PC-3 (cell line): ENCODE data around the gene EFCAB12. TPM values are rescaled to one million over a fixed set of nuclear protein-coding genes. Genes with fewer than 3 reads are reported as not detected.

Source experiments
- ATAC-seq: fragments of 200-7000 bp; cut with Tn5 transposase; 2 replicates; pipeline ENCODE4 v1.9.1; 2020; ENCODE audit warnings: mild to moderate bottlenecking, moderate library complexity
- BruUV-seq: library from RNA; stranded (reverse); fragments of 400-500 nt; replicated peaks from 2 replicates; lab custom pipeline; 2021; lab: Mats Ljungman, UMichigan
- CTCF ChIA-PET: fragments of 300-600 bp; sonication (Branson Sonifier 250); formaldehyde crosslinking; loops from one replicate; lab custom pipeline; 2022; ENCODE audit warnings: antibody characterized with exemption; lab: Charles Lee
- POLR2A ChIA-PET: fragments of 300-600 bp; sonication (Branson Sonifier 250); formaldehyde crosslinking; loops from one replicate; lab custom pipeline; 2022; ENCODE audit warnings: antibody characterized with exemption; ENCODE audit not compliant: unreplicated experiment; lab: Charles Lee
- DNase-seq: peaks from one replicate; pipeline ENCODE4 v3.0.0-alpha.2; 2015
- H2AFZ ChIP-seq: fragments of 300-600 bp; sonication (generic); 2 replicates; pipeline ENCODE4 v1.6.0; 2016; ENCODE audit warnings: antibody characterized with exemption, low read length
- H3F3A ChIP-seq: fragments of 300-600 bp; sonication (generic); one replicate; pipeline ENCODE4 v1.6.0; 2017; ENCODE audit warnings: antibody characterized with exemption, low read length, control low read depth, mild to moderate bottlenecking; ENCODE audit not compliant: unreplicated experiment
- H3K27ac ChIP-seq: fragments of 300-600 bp; sonication (generic); 2 replicates; pipeline ENCODE4 v1.5.1; 2016; ENCODE audit warnings: mild to moderate bottlenecking, low read length
- H3K27me3 ChIP-seq: fragments of 300-600 bp; sonication (generic); 2 replicates; pipeline ENCODE4 v1.6.1; 2016; ENCODE audit warnings: low read length, mixed read lengths
- H3K36me3 ChIP-seq: fragments of 300-600 bp; sonication (generic); 2 replicates; pipeline ENCODE4 v1.6.1; 2016; ENCODE audit warnings: low read depth, mixed run types, low read length, mixed read lengths
- H3K4me1 ChIP-seq: fragments of 300-600 bp; sonication (generic); 2 replicates; pipeline ENCODE4 v1.5.1; 2016; ENCODE audit warnings: low read length; ENCODE audit not compliant: insufficient read depth
- H3K4me2 ChIP-seq: fragments of 300-600 bp; sonication (generic); 2 replicates; pipeline ENCODE4 v1.6.0; 2016; ENCODE audit warnings: low read length
- H3K4me3 ChIP-seq: fragments of 300-600 bp; sonication (generic); 2 replicates; pipeline ENCODE4 v1.5.1; 2016; ENCODE audit warnings: mild to moderate bottlenecking, low read length, mixed read lengths
- H3K79me2 ChIP-seq: fragments of 300-600 bp; sonication (generic); 2 replicates; pipeline ENCODE4 v1.6.1; 2017; ENCODE audit warnings: low read length, mixed read lengths
- H3K9ac ChIP-seq: fragments of 300-600 bp; sonication (generic); 2 replicates; pipeline ENCODE4 v1.6.0; 2016; ENCODE audit warnings: mild to moderate bottlenecking, low read length
- H3K9me2 ChIP-seq: fragments of 300-600 bp; sonication (generic); replicated peaks from 2 replicates; pipeline ENCODE4 v1.6.1; 2016; ENCODE audit warnings: mixed run types, low read length, mixed read lengths
- H3K9me3 ChIP-seq: fragments of 300-600 bp; sonication (generic); 2 replicates; pipeline ENCODE4 v1.6.1; 2016; ENCODE audit warnings: low read length, mixed read lengths
- H4K20me1 ChIP-seq: fragments of 300-600 bp; sonication (generic); 2 replicates; pipeline ENCODE4 v1.6.1; 2016; ENCODE audit warnings: low read length, mixed read lengths
- EZH2 ChIP-seq: fragments of 300-600 bp; sonication (generic); IDR thresholded peaks from one replicate; pipeline ENCODE4 v1.6.1; 2017; ENCODE audit warnings: antibody characterized with exemption, mild to moderate bottlenecking, low read length; ENCODE audit not compliant: unreplicated experiment
- EZH2phosphoT487 ChIP-seq: fragments of 300-600 bp; sonication (generic); IDR thresholded peaks from 2 replicates; pipeline ENCODE4 v1.6.1; 2018; ENCODE audit warnings: mild to moderate bottlenecking, antibody characterized with exemption, low read length, borderline replicate concordance
- intact Hi-C: fragments of 100-400 bp; cut with micrococcal nuclease; formaldehyde crosslinking; loops from 2 replicates; pipeline ENCODE4 v1.9.0; 2023
- total RNA-seq: library from RNA; depleted of rRNA; stranded (reverse); fragments of >200 nt; gene quantifications from 2 replicates; pipeline ENCODE4 v1.2.3, GENCODE V29; 2014
- TF ChIP-seq, protein P1 (sequence below): fragments of 300-600 bp; sonication (generic); conservative IDR thresholded peaks from 2 replicates; pipeline ENCODE4 v1.5.1; 2017; ENCODE audit warnings: antibody characterized with exemption, low read depth, mild to moderate bottlenecking, low read length

The EFCAB12 gene
- total RNA-seq, 1 experiment from 2014 or later: 0.04 TPM

DNA sequence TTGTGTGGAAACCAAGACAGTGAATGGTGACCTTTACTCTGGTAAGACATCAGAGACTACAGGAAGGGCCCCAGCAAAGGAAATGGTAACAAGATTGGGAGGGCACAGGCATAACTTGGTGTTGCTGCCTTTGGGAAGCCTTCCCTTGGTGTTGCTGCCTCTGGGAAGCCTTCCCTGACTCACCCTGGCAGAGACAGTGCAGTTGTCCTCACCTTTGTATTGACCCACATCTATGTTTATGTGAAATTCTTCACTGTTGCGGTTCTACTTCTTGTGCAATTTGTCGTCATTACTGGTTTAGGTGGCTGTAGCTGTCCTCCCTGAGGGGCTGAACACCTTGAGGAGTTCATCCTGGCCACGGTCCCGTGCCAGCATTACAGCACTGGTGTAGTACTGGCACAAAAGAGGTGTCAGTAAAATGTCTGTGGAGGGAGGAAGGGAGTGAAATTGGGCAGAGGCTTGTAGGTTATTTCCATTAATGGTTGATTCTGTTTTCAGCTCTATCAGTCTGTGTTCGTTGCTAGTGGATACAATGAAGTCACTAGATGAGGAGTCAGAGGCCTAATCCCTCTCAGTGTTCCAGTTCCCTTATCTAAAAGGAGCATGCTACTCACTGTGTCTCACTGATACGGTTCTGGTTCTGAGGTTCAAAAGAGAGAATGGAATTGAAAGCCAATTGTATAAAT is 33.2 kb upstream of the EFCAB12 start:
- DNase-seq (peak; percentile 51), ATAC-seq (peak; percentile 40; the same call in 1 of the 2 replicates)
- Histone ChIP-seq H3K27me3 (no peaks in the 10 kb centered on the region), H3K9me3 (no peaks in the 10 kb centered on the region), H3K79me2 (no peaks in the 10 kb centered on the region), H3K4me3 (peak overlapping the region; percentile 25; the same call in 1 of the 2 replicates), H3K36me3 (no peaks in the 10 kb centered on the region), H3K4me2 (peak overlapping the region; percentile 42), H3K9me2 (no peaks in the 10 kb centered on the region), H3K4me1 (peaks cover 19% of the 10 kb centered on the region), H3F3A (no peaks in the 10 kb centered on the region), H3K9ac (peak overlapping the region; percentile 51), H4K20me1 (no peaks in the 10 kb centered on the region), H2AFZ (0 out of 2 replicates have a peak overlapping the region, but pooled peaks have one; percentile 22), H3K27ac (peak overlapping the region; percentile 90)
- CTCF ChIA-PET: no interaction called here
- POLR2A ChIA-PET: no interaction called here
- TF ChIP-seq EZH2: no peak
- TF ChIP-seq, protein P1, sequence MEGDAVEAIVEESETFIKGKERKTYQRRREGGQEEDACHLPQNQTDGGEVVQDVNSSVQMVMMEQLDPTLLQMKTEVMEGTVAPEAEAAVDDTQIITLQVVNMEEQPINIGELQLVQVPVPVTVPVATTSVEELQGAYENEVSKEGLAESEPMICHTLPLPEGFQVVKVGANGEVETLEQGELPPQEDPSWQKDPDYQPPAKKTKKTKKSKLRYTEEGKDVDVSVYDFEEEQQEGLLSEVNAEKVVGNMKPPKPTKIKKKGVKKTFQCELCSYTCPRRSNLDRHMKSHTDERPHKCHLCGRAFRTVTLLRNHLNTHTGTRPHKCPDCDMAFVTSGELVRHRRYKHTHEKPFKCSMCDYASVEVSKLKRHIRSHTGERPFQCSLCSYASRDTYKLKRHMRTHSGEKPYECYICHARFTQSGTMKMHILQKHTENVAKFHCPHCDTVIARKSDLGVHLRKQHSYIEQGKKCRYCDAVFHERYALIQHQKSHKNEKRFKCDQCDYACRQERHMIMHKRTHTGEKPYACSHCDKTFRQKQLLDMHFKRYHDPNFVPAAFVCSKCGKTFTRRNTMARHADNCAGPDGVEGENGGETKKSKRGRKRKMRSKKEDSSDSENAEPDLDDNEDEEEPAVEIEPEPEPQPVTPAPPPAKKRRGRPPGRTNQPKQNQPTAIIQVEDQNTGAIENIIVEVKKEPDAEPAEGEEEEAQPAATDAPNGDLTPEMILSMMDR: no peak
- TF ChIP-seq EZH2phosphoT487: no peak
- no TSS peak for BruUV-seq
- intact Hi-C loops: no loop called here

DNA sequence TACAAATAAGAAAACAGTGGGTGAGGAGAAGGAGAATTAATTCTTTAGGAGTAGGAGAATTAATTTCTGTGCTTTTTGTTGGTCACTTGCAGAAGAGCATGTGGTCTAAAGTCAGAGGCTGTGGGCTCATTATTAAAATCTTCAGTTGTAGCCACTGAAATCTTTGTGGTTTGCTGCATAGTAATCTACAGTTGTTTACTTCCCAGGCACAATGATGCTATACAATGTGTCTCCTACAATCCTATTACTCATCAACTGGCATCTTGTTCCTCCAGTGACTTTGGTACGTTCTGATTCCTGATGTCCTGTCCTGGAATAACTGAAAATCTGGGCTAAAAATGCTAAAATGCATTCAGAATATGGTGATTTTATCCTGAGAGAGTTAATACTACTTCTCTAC is 32.6 kb upstream of the EFCAB12 start:
- no peaks in the 10 kb centered on the region for H3K9me3 ChIP-seq
- POLR2A ChIA-PET: no interaction called here
- H2AFZ ChIP-seq: 0 out of 2 replicates have a peak overlapping the region, but pooled peaks have one; percentile 22
- H3K9ac ChIP-seq: peak overlapping the region; percentile 51
- BruUV-seq: no TSS peak
- CTCF ChIA-PET: no interaction called here
- intact Hi-C loops: no loop called here
- H3K9me2 ChIP-seq: no peaks in the 10 kb centered on the region
- H3K27ac ChIP-seq: peak overlapping the region; percentile 90
- DNase-seq (peak; percentile 70), ATAC-seq (peak; percentile 71)
- no peaks in the 10 kb centered on the region for H3K36me3 ChIP-seq
- no peaks in the 10 kb centered on the region for H3F3A ChIP-seq
- peak overlapping the region; percentile 42 for H3K4me2 ChIP-seq
- TF ChIP-seq EZH2 (no peak), EZH2phosphoT487 (no peak)
- TF ChIP-seq, protein P1: no peak
- peak overlapping the region; percentile 25; the same call in 1 of the 2 replicates for H3K4me3 ChIP-seq
- peaks cover 19% of the 10 kb centered on the region for H3K4me1 ChIP-seq
- H3K79me2 ChIP-seq: no peaks in the 10 kb centered on the region
- no peaks in the 10 kb centered on the region for H3K27me3 ChIP-seq
- no peaks in the 10 kb centered on the region for H4K20me1 ChIP-seq

DNA sequence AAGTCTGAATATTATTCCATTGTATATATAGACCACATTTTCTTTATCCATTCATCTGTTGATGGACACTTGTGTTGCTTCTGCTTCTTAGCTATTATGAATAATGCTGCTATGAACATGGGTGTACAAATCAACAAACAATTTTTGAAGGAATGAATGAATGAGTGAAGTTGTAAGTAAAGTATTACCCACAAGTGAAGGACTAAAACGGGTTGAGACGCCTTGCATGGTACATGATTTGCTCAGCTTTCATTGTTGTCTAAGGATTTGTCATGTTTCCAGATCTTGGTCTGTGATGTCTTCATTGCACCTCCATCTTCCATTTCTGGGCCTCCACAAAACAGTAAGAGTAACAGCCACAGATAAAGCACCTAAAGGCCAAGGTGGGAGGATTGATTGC is 32.1 kb upstream of the EFCAB12 start:
- ChIA-PET CTCF (no interaction called here), POLR2A (no interaction called here)
- H3K79me2 ChIP-seq: no peaks in the 10 kb centered on the region
- ATAC-seq (no peak), DNase-seq (no peak)
- no peaks in the 10 kb centered on the region for H3K9me3 ChIP-seq
- H2AFZ ChIP-seq: no peak overlapping the region
- no peaks in the 10 kb centered on the region for H3K9me2 ChIP-seq
- TF ChIP-seq EZH2 (no peak), EZH2phosphoT487 (no peak)
- TF ChIP-seq, protein P1: no peak
- peak overlapping the region; percentile 42 for H3K4me2 ChIP-seq
- BruUV-seq: no TSS peak
- no peak overlapping the region for H3K4me3 ChIP-seq
- no peak overlapping the region; the same call in 1 of the 2 replicates for H3K9ac ChIP-seq
- peaks cover 19% of the 10 kb centered on the region for H3K4me1 ChIP-seq
- no peaks in the 10 kb centered on the region for H3K36me3 ChIP-seq
- H3K27me3 ChIP-seq: no peaks in the 10 kb centered on the region
- intact Hi-C loops: no loop called here
- peak overlapping the region; percentile 90 for H3K27ac ChIP-seq
- no peaks in the 10 kb centered on the region for H4K20me1 ChIP-seq
- H3F3A ChIP-seq: no peaks in the 10 kb centered on the region
